Mesenteric fat pad (tissue), 1 donor: ENCODE measurements around the gene KTN1. TPM values are rescaled to one million over a fixed set of nuclear protein-coding genes. Genes with fewer than 3 reads are reported as not detected.

Experiments
- DNase-seq: peaks from one replicate; pipeline ENCODE4 v3.0.0-alpha.2; 2020; ENCODE audit warnings: low spot score
- total RNA-seq: library from RNA; stranded (reverse); fragmentation: NEBNext Ultra II Directional; extraction: Animal tissue kit (Norgen Biotek cat#: 25700); gene quantifications from one replicate; pipeline ENCODE4 v1.2.1, GENCODE V29; 2021
- donor health status: DM: yes; HTN: yes; CAD: no.

Gene KTN1
- total RNA-seq, 1 donor from 2014 or later = 159 TPM

DNA sequence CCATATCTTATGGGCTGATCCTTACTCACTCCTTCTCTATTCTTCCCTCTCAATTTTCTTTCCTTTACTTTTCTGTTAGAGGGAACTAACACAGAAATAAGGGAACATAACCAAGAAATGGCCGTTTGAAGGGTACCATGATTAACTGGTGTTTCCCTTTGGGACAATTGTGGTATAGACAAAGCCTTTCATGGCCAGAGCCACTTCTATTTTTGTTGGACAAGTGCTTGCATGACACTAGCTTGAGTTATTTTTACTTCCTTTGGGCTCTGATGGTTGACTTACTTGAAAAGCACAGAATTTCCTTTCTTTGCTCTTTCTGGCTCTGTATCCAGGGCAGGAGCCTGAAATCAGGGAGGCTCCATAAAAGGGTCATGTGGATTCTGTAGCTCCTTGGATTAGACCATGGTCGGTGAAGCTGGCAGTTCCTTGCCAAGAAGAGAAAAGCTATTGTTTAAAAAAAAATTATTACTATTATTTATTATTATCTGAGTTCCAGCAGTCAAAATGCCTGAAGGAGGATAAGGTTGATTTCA is 130.6 kb downstream of the KTN1 start:
- no peak for DNase-seq

DNA sequence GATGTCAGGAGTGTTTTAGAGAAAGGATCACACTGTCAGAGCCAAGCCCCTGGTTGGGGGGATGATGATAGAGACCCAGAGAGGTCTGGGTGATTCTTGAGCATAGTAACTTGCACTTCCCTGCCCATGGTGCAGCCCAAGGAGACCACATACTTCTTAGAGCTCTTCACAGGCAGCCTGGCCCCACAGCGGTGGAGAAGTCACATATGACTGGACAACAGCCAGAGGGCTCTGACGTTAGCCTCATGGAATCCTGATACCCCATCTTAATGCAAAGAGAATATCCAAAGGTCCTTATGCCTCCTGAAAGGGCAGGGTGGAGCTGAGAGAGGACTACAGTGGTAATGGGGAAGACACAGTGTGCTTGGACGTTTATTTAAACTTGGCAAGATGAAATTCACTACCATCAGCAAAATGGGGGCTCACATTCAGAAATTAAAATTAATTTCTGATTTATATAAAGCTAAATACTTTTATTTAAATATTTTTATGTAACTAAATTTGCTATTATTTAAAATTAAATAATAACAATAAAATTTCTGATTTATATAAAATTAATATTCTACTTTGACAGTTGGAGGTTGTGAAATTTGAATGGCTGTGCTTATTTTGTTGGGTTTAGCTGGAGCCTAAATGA is 131.3 kb downstream of the KTN1 start:
- DNase-seq = no peak

DNA sequence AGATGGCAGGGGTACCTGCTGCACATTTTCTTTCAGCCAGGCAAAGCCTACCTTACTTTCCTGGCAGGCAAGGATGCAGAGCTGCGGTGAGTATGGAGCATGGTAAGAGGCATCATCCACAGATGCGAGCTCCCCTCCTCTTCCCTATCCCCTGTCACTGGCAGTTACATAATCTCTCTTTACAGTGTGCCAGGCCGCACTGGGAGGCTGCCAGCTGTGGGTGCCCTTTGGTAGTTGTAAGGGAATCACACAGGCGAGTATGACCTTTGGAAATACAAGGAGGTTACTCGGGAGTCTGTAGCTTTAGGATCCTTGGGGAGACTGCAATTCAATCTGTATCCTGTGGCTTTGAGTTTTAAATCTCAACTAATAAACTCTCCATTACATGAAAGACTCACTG is 132.5 kb downstream of the KTN1 start:
- no peak for DNase-seq

DNA sequence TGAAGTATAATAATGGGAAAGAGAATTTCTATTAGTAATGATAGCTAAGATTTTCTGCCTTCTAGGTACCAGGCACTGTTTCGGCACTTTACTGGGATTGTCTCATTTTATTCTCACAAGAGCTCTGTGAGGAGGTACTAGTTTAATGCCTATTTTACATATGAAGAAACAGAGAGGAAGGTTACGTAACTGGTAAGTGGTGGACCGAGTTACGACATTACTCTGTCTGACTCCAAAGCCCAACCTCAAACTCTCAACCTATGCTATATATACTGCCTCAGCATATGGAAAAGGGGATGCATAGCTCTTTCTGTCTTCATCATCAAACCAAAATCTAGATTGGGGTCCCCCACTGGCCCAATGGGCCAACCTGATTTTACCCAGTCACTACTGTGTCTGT is 133.5 kb downstream of the KTN1 start:
- DNase-seq = no peak

DNA sequence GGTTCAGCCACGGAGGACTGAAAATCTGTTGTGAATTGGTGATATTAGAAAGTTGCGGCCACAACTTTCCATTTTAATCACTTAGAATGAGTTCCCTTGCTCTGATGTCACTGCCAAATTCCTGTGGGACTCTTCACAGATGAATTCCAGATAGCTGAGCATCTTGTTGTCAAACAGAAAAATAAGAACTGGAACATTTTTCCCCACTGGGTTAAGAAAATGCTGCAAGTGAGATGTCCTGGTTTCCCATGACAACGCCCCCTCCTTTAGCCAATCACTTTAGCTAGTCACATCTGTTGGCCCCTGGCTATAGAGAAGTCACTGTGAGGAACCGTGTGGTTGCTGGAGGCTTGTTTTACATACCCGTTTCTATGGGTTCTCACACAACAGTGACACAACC is 135.9 kb downstream of the KTN1 start:
- no peak for DNase-seq

DNA sequence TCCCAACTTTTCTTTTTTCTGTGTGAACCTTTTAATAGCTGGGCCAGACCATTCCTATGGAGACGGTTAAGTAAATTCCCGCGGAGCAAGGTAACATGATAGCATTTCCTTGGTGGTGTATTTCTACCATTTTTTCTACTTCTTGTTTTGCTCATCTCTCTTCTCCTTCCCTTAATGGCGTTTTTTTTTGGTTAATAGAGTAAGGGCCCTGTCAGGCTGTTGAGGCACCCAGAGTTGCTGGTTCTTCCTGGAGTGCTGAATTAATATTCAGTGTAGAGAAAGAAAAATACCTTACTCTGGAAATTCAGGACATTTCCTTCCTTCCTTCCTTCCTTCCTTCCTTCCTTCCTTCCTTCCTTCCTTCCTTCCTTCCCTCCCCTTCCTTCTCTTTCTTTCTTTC is 137.6 kb downstream of the KTN1 start:
- DNase-seq = no peak

DNA sequence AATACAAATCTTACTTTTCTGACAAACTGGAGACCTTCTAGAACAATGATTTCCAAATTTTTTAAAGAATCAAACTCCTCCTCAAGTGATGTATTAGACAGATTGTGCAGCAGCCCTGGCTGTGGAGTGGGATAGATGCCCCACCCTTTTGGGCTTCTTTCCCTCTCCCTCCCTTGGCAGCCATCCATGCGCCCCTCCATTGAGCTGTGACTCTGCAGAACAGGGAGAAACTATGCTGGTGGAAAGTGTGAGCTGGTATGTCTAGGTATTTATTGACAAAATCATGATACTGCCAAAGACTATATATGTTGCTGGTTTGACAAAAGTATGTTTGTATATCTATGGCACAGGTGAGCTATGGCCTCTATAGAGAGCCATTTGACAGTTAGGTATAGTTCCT is 138.5 kb downstream of the KTN1 start:
- DNase-seq = no peak

DNA sequence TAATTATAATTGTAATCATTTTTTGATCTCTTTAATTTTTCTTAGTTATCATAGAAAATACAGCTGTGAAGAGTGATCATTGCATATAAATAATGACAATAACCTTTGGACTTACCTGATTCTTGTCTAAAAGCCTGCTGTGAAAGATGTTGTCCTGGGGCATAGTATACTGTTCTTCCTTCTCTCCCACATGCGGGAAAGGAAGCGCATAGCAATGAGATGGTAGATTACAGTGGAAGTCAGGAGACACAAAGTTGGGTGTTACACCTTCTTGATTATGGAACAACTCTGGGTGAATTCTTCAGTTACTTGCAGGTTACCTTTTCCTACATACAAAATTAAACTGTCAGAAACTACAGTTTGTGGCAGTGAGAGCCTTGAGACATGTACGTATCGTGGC is 140.8 kb downstream of the KTN1 start:
- DNase-seq = no peak

DNA sequence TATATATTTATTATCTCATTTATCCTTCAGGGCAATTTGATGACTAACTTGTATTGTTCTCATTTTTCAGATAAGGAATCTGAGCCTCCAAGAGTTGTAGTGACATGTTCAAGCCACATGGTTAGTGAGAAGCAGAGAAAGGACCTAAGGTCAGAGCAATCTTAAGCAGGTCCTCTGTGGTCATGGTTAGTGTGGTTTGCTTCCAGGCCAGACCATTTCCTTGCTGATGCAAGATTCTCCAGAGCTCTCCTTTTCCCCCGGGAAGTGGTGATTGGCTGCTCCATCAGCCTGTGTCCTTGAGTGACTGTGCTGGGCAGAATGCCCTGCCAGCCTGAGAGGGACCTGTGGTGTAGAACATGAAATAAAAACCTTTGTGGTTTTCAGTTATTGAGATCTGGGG is 141.3 kb downstream of the KTN1 start:
- no peak for DNase-seq

DNA sequence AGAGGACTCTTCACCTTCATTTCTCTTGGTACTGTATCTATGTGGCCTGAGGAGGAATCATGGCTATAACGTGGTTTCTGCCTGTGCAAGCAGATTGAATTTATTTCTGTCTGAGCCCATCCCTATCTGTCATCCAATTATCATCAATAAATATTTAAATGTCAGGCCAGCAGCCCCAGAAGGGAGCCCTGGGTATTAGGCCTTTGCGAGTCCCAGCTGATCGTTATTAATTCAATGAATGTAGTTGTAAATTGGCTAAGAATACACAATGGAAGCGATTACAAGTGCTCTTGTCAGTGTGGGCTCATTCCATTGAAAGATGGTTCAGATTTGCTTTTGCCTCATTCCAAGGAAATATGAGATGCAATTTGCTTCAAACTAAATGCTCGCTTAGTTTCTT is 142.0 kb downstream of the KTN1 start:
- DNase-seq = no peak

DNA sequence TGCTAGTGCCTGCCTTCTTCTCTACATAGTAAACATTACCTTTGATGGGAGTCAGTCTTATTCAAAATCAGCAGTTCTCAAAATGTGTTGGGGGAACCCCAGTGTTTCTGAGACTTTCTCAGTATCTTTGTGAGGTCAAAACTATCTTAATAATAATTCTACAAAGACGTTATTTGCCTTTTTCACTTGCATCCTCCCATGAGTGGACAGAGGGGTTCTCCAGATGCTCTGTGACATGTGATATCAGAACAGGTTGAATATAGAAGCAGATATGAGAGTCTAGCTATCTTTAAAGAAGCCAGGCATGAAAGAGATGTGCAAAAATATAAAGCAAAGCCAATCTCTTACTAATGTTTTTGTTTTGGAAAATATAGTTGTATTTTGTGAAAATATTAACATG is 144.7 kb downstream of the KTN1 start:
- no peak for DNase-seq

DNA sequence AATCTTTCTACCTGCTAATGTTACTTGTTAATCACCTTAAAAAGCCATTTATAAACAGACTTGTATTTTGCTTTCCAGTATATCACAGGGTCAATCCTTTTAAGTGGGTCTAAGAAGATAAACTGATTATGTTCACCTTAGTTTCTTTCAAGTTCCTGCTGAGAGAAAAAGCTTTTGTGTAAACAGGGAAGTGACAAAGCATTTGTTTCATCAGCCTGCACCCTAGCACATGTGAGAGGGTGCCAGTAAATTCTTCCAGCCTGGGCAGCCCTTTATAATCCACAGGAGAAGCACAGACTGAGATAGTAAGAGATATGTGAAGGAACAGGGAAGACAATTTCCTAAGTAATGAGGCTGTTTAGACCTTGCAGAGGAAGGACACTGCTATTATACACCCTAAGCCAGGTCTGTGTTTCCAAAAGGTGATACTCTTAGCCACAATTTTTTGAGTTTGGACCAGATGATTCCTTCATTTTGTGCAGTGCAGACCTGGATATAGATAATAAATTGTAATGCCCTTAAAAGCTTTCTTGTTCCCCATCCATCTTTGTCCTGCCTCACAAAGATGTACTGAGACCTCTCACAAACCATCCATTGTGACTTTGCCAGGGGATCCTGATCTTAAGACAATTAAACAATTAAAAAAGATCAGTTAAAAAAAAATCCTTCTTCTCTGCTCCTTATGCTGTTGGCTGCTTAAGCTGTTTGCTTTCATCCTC is 150.7 kb downstream of the KTN1 start:
- DNase-seq = no peak

DNA sequence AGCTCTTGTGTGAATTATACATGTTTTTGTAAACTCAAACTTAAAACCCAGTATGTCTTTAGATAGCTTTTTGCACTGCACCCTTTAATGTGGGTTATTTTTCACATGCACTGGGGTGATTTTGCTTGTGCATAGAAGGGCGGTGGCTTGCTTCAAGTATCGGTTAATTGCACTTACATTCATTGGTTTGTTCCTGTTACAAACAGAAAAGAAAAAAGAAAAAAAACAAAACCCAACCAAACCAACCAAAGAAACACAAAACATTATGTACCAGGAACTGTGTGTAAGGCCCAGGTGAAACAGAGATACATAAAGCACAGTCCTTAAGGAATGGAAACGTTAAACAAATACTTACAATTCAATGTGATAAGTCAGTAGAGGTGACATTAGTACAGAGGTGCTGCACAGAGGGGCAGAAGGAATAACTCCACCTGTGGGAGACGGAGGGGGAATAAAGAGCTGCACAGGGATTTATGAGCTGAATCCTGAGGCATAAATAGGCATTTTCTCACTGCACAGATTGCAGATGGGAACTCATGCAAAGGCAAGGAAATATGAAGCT is 151.4 kb downstream of the KTN1 start:
- DNase-seq = no peak

DNA sequence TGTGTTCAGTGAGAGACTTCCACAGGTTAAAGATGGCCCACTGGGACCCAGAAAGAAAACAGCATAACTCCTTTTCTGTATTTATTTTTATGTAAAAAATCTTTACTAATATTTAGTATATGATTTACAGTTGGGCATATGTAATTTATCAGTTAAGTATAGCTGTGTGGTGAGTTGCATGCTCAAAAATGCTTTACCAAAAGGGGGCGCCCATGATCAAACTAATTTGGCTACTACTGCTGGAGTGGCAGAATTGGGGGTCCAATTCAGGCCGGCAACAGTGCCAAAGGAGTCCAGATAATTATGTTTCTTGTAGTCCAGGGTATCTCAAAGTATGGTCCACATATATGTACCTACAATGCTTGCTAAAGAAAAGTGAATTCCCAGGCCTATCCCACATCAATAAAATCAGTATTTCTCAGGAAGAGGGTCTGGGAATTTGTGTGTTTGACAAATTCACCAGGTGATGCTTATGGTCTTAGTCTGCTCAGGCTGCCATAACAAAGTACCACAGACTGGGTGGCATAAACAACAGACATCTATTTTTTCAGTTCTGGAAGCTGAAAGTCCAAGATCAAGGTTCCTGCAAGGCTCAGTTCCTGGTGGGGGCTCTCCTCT is 152.0 kb downstream of the KTN1 start:
- DNase-seq = no peak

DNA sequence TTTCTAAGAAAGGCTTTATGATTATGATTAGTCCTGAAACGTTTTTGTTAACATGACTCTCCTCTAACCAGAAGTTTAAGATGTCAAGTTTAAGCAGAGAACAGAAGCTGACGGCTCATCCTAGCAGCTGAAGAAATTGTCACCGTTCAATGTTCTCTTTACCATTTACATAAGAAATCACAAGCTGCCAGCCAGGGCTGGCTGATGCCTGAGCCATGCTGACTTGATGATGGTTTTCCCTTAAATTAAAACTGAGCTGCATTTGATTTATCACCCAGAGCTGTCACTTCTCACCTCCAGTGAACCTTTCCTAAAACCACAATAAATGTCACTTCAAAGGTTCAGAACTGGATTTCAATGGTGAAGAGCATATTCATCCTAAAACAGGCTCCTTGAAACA is 153.6 kb downstream of the KTN1 start:
- DNase-seq = no peak

Other genes with a start within 250 kb of the KTN1 start
- 8.1 TPM for gene ATG14, start 168.4 kb upstream of the KTN1 start, total RNA-seq
- not detected for gene TBPL2, start 139.6 kb upstream of the KTN1 start, total RNA-seq